Lower leg skin (tissue), 3 donors: ENCODE measurements around the gene P4HA2.

ENCODE experiments used
- CTCF ChIP-seq, 3 donors: fragments of 450-650 bp; IDR thresholded peaks; one replicate each; pipeline ENCODE4 v1.5.1; 2016; ENCODE audit warnings: antibody characterized with exemption in 3 of 3, mild to moderate bottlenecking in 3 of 3, moderate library complexity in 2 of 3
- POLR2A ChIP-seq, 2 donors: fragments of 450-650 bp; IDR thresholded peaks; one replicate each; pipeline ENCODE4 v1.6.1; 2016 to 2017; ENCODE audit warnings: antibody characterized with exemption in 2 of 2, mild to moderate bottlenecking in 1 of 2, moderate library complexity in 1 of 2

- TF ChIP-seq CTCF (IDR thresholded peaks at IDR 0.05) (no peak), POLR2A (IDR thresholded peaks at IDR 0.05) (no peak)
These were observed 3.2 kb upstream of the P4HA2 start for GRCh38 chr5:132230871-132231270.
